ENCODE measurements around the gene NR2E3. TPM values are rescaled to one million over a fixed set of nuclear protein-coding genes. Genes with fewer than 3 reads are reported as not detected.
A peak's percentile ranks its signal among the peaks of the same experiment; 100 is the strongest.

The NR2E3 gene
- total and polyA plus RNA-seq, 4 donors = 0.06 to 0.80 (median 0.30) TPM

- 92 to 95% methylated on average over 7 of the region's 7 CpGs for WGBS, 2 donors
- ATAC-seq (ENCODE audit: insufficient read depth, low FRiP score) = no peak
- H3K27me3 ChIP-seq (ENCODE audit: control insufficient read depth in 3 of 3, insufficient read depth in 3 of 3, low read length in 2 of 3) = peaks cover 0 to 3% (median 0%) of the 10 kb centered on the region in 3 donors
- no peak overlapping the region for H3K27ac ChIP-seq (ENCODE audit: low read depth in 1 of 2, low read length in 1 of 2)
- TF ChIP-seq, protein P1, sequence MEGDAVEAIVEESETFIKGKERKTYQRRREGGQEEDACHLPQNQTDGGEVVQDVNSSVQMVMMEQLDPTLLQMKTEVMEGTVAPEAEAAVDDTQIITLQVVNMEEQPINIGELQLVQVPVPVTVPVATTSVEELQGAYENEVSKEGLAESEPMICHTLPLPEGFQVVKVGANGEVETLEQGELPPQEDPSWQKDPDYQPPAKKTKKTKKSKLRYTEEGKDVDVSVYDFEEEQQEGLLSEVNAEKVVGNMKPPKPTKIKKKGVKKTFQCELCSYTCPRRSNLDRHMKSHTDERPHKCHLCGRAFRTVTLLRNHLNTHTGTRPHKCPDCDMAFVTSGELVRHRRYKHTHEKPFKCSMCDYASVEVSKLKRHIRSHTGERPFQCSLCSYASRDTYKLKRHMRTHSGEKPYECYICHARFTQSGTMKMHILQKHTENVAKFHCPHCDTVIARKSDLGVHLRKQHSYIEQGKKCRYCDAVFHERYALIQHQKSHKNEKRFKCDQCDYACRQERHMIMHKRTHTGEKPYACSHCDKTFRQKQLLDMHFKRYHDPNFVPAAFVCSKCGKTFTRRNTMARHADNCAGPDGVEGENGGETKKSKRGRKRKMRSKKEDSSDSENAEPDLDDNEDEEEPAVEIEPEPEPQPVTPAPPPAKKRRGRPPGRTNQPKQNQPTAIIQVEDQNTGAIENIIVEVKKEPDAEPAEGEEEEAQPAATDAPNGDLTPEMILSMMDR (IDR thresholded peaks at IDR 0.05; ENCODE audit: control extremely low read depth, extremely low read depth) = no peak
- H3K4me1 ChIP-seq (ENCODE audit: control insufficient read depth in 5 of 5, insufficient read depth in 5 of 5, low read length in 5 of 5) = peaks cover 0 to 6% (median 0%) of the 10 kb centered on the region in 5 donors
- H3K4me3 ChIP-seq = no peak overlapping the region
- peaks cover 0 to 2% (median 0%) of the 10 kb centered on the region in 4 donors for H3K9me3 ChIP-seq (ENCODE audit: control insufficient read depth in 4 of 4, insufficient read depth in 3 of 4, low read length in 3 of 4)
- no peak for DNase-seq
- no peaks in the 10 kb centered on the region for H3K36me3 ChIP-seq (ENCODE audit: control insufficient read depth in 4 of 4, insufficient read depth in 4 of 4, low read length in 4 of 4)
- H3K9ac ChIP-seq (ENCODE audit: insufficient read depth in 1 of 2, low read length in 2 of 2) = no peak overlapping the region
These were observed 18.4 kb upstream of the NR2E3 start for GRCh38 chr15:71791975-71792374.

GRCh38 chr15:71792521-71792920, 17.8 kb upstream of the NR2E3 start:
- H3K9ac ChIP-seq (ENCODE audit: insufficient read depth in 1 of 2, low read length in 2 of 2) = no peak overlapping the region
- ATAC-seq (ENCODE audit: insufficient read depth, low FRiP score) (no peak), DNase-seq (peak in 2 of 3 donors; percentile 50 to 68)
- H3K27me3 ChIP-seq (ENCODE audit: control insufficient read depth in 3 of 3, insufficient read depth in 3 of 3, low read length in 2 of 3) = peaks cover 0 to 3% (median 0%) of the 10 kb centered on the region in 3 donors
- 36 to 68% methylated on average over 2 of the region's 2 CpGs for WGBS, 2 donors
- TF ChIP-seq, protein P1 (IDR thresholded peaks at IDR 0.05; ENCODE audit: control extremely low read depth, extremely low read depth) = no peak
- H3K36me3 ChIP-seq (ENCODE audit: control insufficient read depth in 4 of 4, insufficient read depth in 4 of 4, low read length in 4 of 4) = no peaks in the 10 kb centered on the region
- H3K4me1 ChIP-seq (ENCODE audit: control insufficient read depth in 5 of 5, insufficient read depth in 5 of 5, low read length in 5 of 5) = peaks cover 0 to 6% (median 0%) of the 10 kb centered on the region in 5 donors
- no peak overlapping the region for H3K4me3 ChIP-seq
- no peak overlapping the region for H3K27ac ChIP-seq (ENCODE audit: low read depth in 1 of 2, low read length in 1 of 2)
- H3K9me3 ChIP-seq (ENCODE audit: control insufficient read depth in 4 of 4, insufficient read depth in 3 of 4, low read length in 3 of 4) = peaks cover 0 to 2% (median 0%) of the 10 kb centered on the region in 4 donors

GRCh38 chr15:71798641-71799040, 11.7 kb upstream of the NR2E3 start:
- H3K9ac ChIP-seq (ENCODE audit: insufficient read depth in 1 of 2, low read length in 2 of 2) = no peak overlapping the region
- no peak for ATAC-seq (ENCODE audit: insufficient read depth, low FRiP score)
- no peaks in the 10 kb centered on the region for H3K27me3 ChIP-seq (ENCODE audit: control insufficient read depth in 3 of 3, insufficient read depth in 3 of 3, low read length in 2 of 3)
- 81 to 87% methylated on average over 6 of the region's 6 CpGs for WGBS, 2 donors
- no peaks in the 10 kb centered on the region for H3K9me3 ChIP-seq (ENCODE audit: control insufficient read depth in 4 of 4, insufficient read depth in 3 of 4, low read length in 3 of 4)
- no peak for DNase-seq
- peaks cover 0 to 5% (median 0%) of the 10 kb centered on the region in 5 donors for H3K4me1 ChIP-seq (ENCODE audit: control insufficient read depth in 5 of 5, insufficient read depth in 5 of 5, low read length in 5 of 5)
- H3K36me3 ChIP-seq (ENCODE audit: control insufficient read depth in 4 of 4, insufficient read depth in 4 of 4, low read length in 4 of 4) = no peaks in the 10 kb centered on the region
- no peak overlapping the region for H3K27ac ChIP-seq (ENCODE audit: low read depth in 1 of 2, low read length in 1 of 2)
- TF ChIP-seq, protein P1 (IDR thresholded peaks at IDR 0.05; ENCODE audit: control extremely low read depth, extremely low read depth) = no peak
- no peak overlapping the region for H3K4me3 ChIP-seq

DNA sequence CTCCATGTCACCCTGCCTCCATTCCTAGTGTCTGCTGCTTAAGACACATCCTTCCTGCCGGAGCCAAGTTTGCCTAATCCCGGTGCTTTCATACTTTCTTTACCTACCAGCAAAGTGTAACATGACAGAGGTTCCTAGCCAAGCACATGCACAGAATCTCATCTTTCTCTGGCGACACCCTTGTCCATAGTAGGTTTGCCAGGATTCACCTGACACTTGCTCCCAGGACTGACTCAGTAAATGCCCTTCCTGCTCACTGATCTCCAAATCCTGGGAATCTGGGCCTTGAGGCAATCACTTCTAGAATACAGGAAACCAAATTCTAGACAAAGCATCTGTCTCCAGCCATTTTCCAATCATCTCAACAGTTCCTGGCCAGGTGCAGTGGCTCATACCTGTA, 10.2 kb upstream of the NR2E3 start:
- Histone ChIP-seq H3K9me3 (ENCODE audit: control insufficient read depth in 4 of 4, insufficient read depth in 3 of 4, low read length in 3 of 4) (no peaks in the 10 kb centered on the region), H3K27ac (ENCODE audit: low read depth in 1 of 2, low read length in 1 of 2) (no peak overlapping the region), H3K36me3 (ENCODE audit: control insufficient read depth in 4 of 4, insufficient read depth in 4 of 4, low read length in 4 of 4) (no peaks in the 10 kb centered on the region), H3K4me1 (ENCODE audit: control insufficient read depth in 5 of 5, insufficient read depth in 5 of 5, low read length in 5 of 5) (peaks cover 0 to 15% (median 4%) of the 10 kb centered on the region in 5 donors), H3K9ac (ENCODE audit: insufficient read depth in 1 of 2, low read length in 2 of 2) (no peak overlapping the region), H3K27me3 (ENCODE audit: control insufficient read depth in 3 of 3, insufficient read depth in 3 of 3, low read length in 2 of 3) (no peaks in the 10 kb centered on the region), H3K4me3 (no peak overlapping the region)
- no peak for ATAC-seq (ENCODE audit: insufficient read depth, low FRiP score)
- 93 to 97% methylated on average over 3 of the region's 3 CpGs for WGBS, 2 donors
- no peak for DNase-seq
- TF ChIP-seq, protein P1 (IDR thresholded peaks at IDR 0.05; ENCODE audit: control extremely low read depth, extremely low read depth) = no peak

Measured in lung (tissue), 12 donors.